ENCODE results near the gene RAB7B.

RAB7B gene

DNA sequence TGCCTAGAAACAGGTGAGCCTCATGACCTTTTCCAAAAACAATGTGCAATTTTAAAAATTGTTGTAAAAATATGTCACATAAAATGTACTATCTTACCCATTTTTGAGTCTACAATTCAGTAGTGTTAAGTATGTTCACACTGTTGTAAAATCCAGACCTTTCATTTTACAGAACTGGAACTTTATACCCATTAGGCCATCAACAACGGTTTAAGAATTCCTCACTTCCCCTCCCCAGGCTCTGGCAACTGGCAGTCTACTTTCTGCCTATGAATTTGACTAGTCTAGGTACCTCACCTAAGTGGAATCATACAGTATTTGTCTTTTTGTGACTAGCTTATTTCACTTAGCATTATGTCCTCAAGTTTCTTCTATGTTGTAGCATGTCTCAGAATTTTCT is 11.9 kb upstream of the RAB7B start:
- TF ChIP-seq POLR2AphosphoS5 (IDR thresholded peaks at IDR 0.05; ENCODE audit: low read depth, low read length): no peak
- no peak for TF ChIP-seq FOXP2 (optimal IDR thresholded peaks at IDR 0.05; ENCODE audit: borderline replicate concordance, extremely low read depth, extremely low read length, insufficient read depth)
- no peak for TF ChIP-seq TAF1 (IDR thresholded peaks at IDR 0.05; ENCODE audit: borderline replicate concordance, insufficient read depth, low read length)
- TF ChIP-seq SIN3A (IDR thresholded peaks at IDR 0.05; ENCODE audit: borderline replicate concordance, insufficient read depth, low read length): no peak
- TF ChIP-seq, protein P1, sequence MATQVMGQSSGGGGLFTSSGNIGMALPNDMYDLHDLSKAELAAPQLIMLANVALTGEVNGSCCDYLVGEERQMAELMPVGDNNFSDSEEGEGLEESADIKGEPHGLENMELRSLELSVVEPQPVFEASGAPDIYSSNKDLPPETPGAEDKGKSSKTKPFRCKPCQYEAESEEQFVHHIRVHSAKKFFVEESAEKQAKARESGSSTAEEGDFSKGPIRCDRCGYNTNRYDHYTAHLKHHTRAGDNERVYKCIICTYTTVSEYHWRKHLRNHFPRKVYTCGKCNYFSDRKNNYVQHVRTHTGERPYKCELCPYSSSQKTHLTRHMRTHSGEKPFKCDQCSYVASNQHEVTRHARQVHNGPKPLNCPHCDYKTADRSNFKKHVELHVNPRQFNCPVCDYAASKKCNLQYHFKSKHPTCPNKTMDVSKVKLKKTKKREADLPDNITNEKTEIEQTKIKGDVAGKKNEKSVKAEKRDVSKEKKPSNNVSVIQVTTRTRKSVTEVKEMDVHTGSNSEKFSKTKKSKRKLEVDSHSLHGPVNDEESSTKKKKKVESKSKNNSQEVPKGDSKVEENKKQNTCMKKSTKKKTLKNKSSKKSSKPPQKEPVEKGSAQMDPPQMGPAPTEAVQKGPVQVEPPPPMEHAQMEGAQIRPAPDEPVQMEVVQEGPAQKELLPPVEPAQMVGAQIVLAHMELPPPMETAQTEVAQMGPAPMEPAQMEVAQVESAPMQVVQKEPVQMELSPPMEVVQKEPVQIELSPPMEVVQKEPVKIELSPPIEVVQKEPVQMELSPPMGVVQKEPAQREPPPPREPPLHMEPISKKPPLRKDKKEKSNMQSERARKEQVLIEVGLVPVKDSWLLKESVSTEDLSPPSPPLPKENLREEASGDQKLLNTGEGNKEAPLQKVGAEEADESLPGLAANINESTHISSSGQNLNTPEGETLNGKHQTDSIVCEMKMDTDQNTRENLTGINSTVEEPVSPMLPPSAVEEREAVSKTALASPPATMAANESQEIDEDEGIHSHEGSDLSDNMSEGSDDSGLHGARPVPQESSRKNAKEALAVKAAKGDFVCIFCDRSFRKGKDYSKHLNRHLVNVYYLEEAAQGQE (IDR thresholded peaks at IDR 0.05; ENCODE audit: insufficient read depth in 1 of 2, low read depth in 2 of 2, low read length in 2 of 2): no peak

DNA sequence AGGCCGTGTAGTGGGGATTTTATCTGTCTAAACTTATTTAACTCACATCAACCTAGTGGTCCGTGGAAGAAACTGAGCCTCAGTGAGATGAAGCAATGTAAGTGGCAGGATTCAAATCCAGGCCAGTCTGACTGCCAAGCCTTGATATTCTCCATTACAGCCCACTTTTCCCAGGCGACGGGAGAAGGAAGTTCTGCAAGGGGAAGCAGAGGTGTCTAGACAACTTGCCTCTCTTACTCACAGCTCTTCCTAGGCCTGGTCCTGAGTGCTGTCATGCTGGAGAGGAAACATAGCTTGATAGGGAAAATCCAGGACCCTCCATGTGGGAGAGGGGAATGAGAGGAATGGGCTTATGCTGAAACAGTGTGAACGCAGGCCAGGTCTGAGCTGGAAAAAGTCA is 11.4 kb upstream of the RAB7B start:
- TF ChIP-seq SIN3A (IDR thresholded peaks at IDR 0.05; ENCODE audit: borderline replicate concordance, insufficient read depth, low read length) (no peak), TAF1 (IDR thresholded peaks at IDR 0.05; ENCODE audit: borderline replicate concordance, insufficient read depth, low read length) (no peak), FOXP2 (optimal IDR thresholded peaks at IDR 0.05; ENCODE audit: borderline replicate concordance, extremely low read depth, extremely low read length, insufficient read depth) (no peak), POLR2AphosphoS5 (IDR thresholded peaks at IDR 0.05; ENCODE audit: low read depth, low read length) (no peak)
- TF ChIP-seq, protein P1 (IDR thresholded peaks at IDR 0.05; ENCODE audit: insufficient read depth in 1 of 2, low read depth in 2 of 2, low read length in 2 of 2): no peak

- TF ChIP-seq POLR2AphosphoS5 (IDR thresholded peaks at IDR 0.05; ENCODE audit: low read depth, low read length): no peak
- TF ChIP-seq TAF1 (IDR thresholded peaks at IDR 0.05; ENCODE audit: borderline replicate concordance, insufficient read depth, low read length): no peak
- TF ChIP-seq, protein P1 (IDR thresholded peaks at IDR 0.05; ENCODE audit: insufficient read depth in 1 of 2, low read depth in 2 of 2, low read length in 2 of 2): no peak
- TF ChIP-seq FOXP2 (optimal IDR thresholded peaks at IDR 0.05; ENCODE audit: borderline replicate concordance, extremely low read depth, extremely low read length, insufficient read depth): no peak
- TF ChIP-seq SIN3A (IDR thresholded peaks at IDR 0.05; ENCODE audit: borderline replicate concordance, insufficient read depth, low read length): no peak
These were observed 10.0 kb upstream of the RAB7B start for GRCh38 chr1:206013026-206013795.

DNA sequence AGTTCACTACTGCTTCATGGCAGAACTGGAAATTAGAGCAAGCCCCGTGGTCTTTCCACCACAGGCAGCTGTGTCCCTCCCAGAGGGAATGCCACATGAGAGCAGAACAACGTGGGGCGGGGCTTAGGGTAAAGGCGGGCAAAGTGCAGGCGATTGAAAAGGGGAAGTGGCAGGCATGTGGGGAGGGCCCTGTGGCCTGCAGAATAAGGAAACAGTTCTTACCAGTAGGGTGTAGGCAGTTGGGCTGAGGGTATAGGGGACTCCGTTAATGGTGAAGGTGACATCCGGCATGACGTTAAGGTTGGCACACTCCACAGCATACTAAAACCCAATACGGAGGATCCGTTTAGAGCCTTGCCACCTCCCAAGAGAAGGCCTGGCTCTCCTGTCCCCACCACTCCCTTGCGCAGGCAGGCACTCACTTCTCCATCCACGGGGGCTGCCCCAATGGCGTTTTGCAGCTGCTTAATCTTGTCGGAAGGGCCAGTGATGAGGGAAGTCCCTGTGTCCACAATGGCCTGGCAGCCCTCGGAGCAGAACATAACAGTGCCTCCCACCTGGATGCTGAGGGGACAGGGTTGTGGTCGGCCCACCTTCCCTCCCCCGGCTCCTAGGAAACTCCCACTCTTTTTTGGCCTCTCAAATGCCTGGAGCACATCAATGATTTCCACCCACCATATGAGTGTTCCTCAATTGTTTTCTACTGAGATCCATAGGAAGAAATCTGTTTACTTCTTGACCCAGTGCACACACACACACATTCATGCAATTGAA is 9.1 kb upstream of the RAB7B start:
- no peak for TF ChIP-seq POLR2AphosphoS5 (IDR thresholded peaks at IDR 0.05; ENCODE audit: low read depth, low read length)
- TF ChIP-seq, protein P1 (IDR thresholded peaks at IDR 0.05; ENCODE audit: insufficient read depth in 1 of 2, low read depth in 2 of 2, low read length in 2 of 2): no peak
- TF ChIP-seq TAF1 (IDR thresholded peaks at IDR 0.05; ENCODE audit: borderline replicate concordance, insufficient read depth, low read length): no peak
- TF ChIP-seq FOXP2 (optimal IDR thresholded peaks at IDR 0.05; ENCODE audit: borderline replicate concordance, extremely low read depth, extremely low read length, insufficient read depth): no peak
- TF ChIP-seq SIN3A (IDR thresholded peaks at IDR 0.05; ENCODE audit: borderline replicate concordance, insufficient read depth, low read length): no peak
